Measurements from ENCODE around the gene SUN5.

DNA sequence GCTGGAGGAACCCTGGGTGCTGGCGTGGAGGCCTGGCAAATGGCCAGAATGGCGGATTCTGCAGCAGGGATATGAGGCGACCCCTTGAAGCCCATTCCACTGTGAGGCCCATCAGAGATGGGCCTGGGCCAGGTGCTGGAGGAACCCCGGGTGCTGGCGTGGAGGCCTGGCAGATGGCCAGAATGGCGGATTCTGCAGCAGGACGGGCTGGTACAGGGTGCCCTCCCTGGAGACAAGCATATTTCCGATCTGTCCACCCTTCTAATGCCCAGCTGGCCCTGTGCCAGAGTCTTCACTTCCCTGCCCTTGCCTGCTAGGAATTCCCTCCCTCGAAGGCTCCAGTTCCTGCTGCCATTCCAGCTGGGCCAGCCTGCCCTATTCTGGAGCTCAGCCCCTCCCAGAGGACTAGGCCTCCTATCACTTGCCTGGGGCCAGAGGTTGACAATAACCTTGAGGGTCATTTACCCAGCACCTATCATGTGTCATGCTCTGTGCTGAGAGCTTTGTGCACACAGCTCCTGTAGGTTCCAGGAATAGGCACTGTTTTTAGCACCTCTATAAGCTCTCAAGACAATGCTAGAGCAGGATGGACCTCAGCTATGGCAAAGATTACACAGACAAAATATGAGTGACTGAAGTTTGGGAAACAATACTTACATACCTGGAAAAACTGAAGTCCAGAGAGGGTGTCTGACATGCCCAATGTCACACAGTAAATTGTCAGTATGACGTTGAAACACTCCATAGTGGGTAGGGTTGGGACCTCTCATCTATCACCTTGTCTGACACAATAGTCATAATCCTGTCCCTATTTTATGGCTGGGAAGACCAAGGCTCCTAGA lies 21.4 kb downstream of the SUN5 start:
- TF ChIP-seq, protein P1, sequence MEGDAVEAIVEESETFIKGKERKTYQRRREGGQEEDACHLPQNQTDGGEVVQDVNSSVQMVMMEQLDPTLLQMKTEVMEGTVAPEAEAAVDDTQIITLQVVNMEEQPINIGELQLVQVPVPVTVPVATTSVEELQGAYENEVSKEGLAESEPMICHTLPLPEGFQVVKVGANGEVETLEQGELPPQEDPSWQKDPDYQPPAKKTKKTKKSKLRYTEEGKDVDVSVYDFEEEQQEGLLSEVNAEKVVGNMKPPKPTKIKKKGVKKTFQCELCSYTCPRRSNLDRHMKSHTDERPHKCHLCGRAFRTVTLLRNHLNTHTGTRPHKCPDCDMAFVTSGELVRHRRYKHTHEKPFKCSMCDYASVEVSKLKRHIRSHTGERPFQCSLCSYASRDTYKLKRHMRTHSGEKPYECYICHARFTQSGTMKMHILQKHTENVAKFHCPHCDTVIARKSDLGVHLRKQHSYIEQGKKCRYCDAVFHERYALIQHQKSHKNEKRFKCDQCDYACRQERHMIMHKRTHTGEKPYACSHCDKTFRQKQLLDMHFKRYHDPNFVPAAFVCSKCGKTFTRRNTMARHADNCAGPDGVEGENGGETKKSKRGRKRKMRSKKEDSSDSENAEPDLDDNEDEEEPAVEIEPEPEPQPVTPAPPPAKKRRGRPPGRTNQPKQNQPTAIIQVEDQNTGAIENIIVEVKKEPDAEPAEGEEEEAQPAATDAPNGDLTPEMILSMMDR (IDR thresholded peaks at IDR 0.05): no peak
- TF ChIP-seq SMAD4 (CRISPR knock-in tag; IDR thresholded peaks at IDR 0.05): no peak
- TF ChIP-seq TEAD4 (CRISPR knock-in tag; IDR thresholded peaks at IDR 0.05): no peak
- TF ChIP-seq, protein P2, sequence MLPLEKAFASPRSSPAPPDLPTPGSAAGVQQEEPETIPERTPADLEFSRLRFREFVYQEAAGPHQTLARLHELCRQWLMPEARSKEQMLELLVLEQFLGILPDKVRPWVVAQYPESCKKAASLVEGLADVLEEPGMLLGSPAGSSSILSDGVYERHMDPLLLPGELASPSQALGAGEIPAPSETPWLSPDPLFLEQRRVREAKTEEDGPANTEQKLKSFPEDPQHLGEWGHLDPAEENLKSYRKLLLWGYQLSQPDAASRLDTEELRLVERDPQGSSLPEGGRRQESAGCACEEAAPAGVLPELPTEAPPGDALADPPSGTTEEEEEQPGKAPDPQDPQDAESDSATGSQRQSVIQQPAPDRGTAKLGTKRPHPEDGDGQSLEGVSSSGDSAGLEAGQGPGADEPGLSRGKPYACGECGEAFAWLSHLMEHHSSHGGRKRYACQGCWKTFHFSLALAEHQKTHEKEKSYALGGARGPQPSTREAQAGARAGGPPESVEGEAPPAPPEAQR (CRISPR knock-in tag; IDR thresholded peaks at IDR 0.05): no peak
- TF ChIP-seq IRF2 (CRISPR knock-in tag; IDR thresholded peaks at IDR 0.05; ENCODE audit: borderline replicate concordance, low read depth): no peak
- TF ChIP-seq ZNF263 (CRISPR knock-in tag; IDR thresholded peaks at IDR 0.05; ENCODE audit: low read depth): no peak
- no peak for TF ChIP-seq ATF3 (CRISPR knock-in tag; conservative IDR thresholded peaks at IDR 0.05)
